Lower leg skin (tissue), 4 donors: Measurements from ENCODE around the gene ASAP2. TPM values are rescaled to one million over a fixed set of nuclear protein-coding genes. Genes with fewer than 3 reads are reported as not detected.
"Not testable (repeated sequence)": the region's sequence is repeated elsewhere in the genome, so short reads cannot be mapped to it uniquely, and the experiment has no call there.

Experiments
- DNase-seq, 2 donors: peaks; one replicate each; pipeline ENCODE4 v3.0.0-alpha.2; 2019; ENCODE audit warnings: low spot score in 2 of 2
- H3K4me3 ChIP-seq: fragments of 200-600 bp; sonication (generic); 2 replicates; pipeline ENCODE4 v1.5.1; 2017; ENCODE audit warnings: mild to moderate bottlenecking, low read depth; ENCODE audit not compliant: poor library complexity, severe bottlenecking
- CTCF ChIP-seq, 3 donors: fragments of 450-650 bp; IDR thresholded peaks; one replicate each; pipeline ENCODE4 v1.5.1; 2016; ENCODE audit warnings: antibody characterized with exemption in 3 of 3, mild to moderate bottlenecking in 3 of 3, moderate library complexity in 2 of 3
- POLR2A ChIP-seq, 2 donors: fragments of 450-650 bp; IDR thresholded peaks; one replicate each; pipeline ENCODE4 v1.6.1; 2016 to 2017; ENCODE audit warnings: antibody characterized with exemption in 2 of 2, mild to moderate bottlenecking in 1 of 2, moderate library complexity in 1 of 2
- WGBS, 2 donors: methylation state at CpG; one replicate each; pipeline ENCODE4 v1.1.5; 2018; 5-methylcytosine and 5-hydroxymethylcytosine counted together
- intact Hi-C: fragments of 100-400 bp; cut with DNase I; formaldehyde crosslinking; loops from one replicate; pipeline ENCODE4 v1.15.0; 2023; ENCODE audit warnings: low total_unique reads
- total RNA-seq, 4 donors: library from RNA; depleted of rRNA; stranded (reverse); fragments of >200 nt; gene quantifications; one replicate each; pipeline ENCODE4 v1.1.0, GENCODE V29; 2016

Gene ASAP2
- total RNA-seq, 4 donors from 2014 or later = 30.4 to 40.7 (median 33.1) TPM

GRCh38 chr2:9262671-9263171 lies 56.1 kb downstream of the ASAP2 start:
- no peak for DNase-seq
- no peak overlapping the region for H3K4me3 ChIP-seq
- no peak for TF ChIP-seq POLR2A (IDR thresholded peaks at IDR 0.05)
- TF ChIP-seq CTCF (IDR thresholded peaks at IDR 0.05) = no peak
- WGBS, 2 donors = 71% methylated on average over 13 to 14 of the region's 14 CpGs
- intact Hi-C loops = no loop called here

GRCh38 chr2:9263428-9263827 lies 56.8 kb downstream of the ASAP2 start:
- TF ChIP-seq POLR2A (IDR thresholded peaks at IDR 0.05) (no peak), CTCF (IDR thresholded peaks at IDR 0.05) (no peak)
- intact Hi-C loops = no loop called here
- DNase-seq = no peak
- no peak overlapping the region for H3K4me3 ChIP-seq
- WGBS, 2 donors = 40 to 50% methylated on average over 14 of the region's 14 CpGs

- TF ChIP-seq POLR2A (IDR thresholded peaks at IDR 0.05) (no peak), CTCF (IDR thresholded peaks at IDR 0.05) (no peak)
- intact Hi-C loops = no loop called here
- no peak overlapping the region for H3K4me3 ChIP-seq
- DNase-seq = no peak
- 81 to 84% methylated on average over 10 of the region's 10 CpGs for WGBS, 2 donors
These were observed 57.7 kb downstream of the ASAP2 start for GRCh38 chr2:9264301-9264700.

- no peak for DNase-seq
- intact Hi-C loops = no loop called here
- 86 to 91% methylated on average over 5 of the region's 5 CpGs for WGBS, 2 donors
- H3K4me3 ChIP-seq = no peak overlapping the region
- no peak for TF ChIP-seq POLR2A (IDR thresholded peaks at IDR 0.05)
- no peak for TF ChIP-seq CTCF (IDR thresholded peaks at IDR 0.05)
These were observed 60.1 kb downstream of the ASAP2 start for GRCh38 chr2:9266711-9267110.

- WGBS, 2 donors = 97 to 100% methylated on average over 3 of the region's 3 CpGs
- H3K4me3 ChIP-seq, intact Hi-C loops, DNase-seq: not testable (repeated sequence)
These were observed 60.7 kb downstream of the ASAP2 start for GRCh38 chr2:9267286-9267685.

- H3K4me3 ChIP-seq = no peak overlapping the region
- TF ChIP-seq POLR2A (IDR thresholded peaks at IDR 0.05) (no peak), CTCF (IDR thresholded peaks at IDR 0.05) (no peak)
- DNase-seq = no peak
- WGBS, 2 donors = 71 to 81% methylated on average over 18 of the region's 18 CpGs
- intact Hi-C loops = no loop called here
These were observed 61.9 kb downstream of the ASAP2 start for GRCh38 chr2:9268301-9269080.
